HCT116 (cell line): ENCODE measurements around the gene CDH13. TPM values are rescaled to one million over a fixed set of nuclear protein-coding genes. Genes with fewer than 3 reads are reported as not detected.

Experiments used
- ATAC-seq: fragments of 200-7000 bp; cut with Tn5 transposase; 2 replicates; pipeline ENCODE4 v1.9.1; 2020; ENCODE audit warnings: mild to moderate bottlenecking, moderate library complexity
- BruUV-seq: library from RNA; stranded (reverse); fragments of 400-500 nt; replicated peaks from 2 replicates; lab custom pipeline; 2021; lab: Mats Ljungman, UMichigan
- CTCF ChIA-PET: fragments of 300-600 bp; sonication (Branson Sonifier 250); formaldehyde crosslinking; loops from one replicate; lab custom pipeline; 2021; ENCODE audit warnings: antibody characterized with exemption; lab: Charles Lee
- POLR2A ChIA-PET: fragments of 300-600, 350-600 bp; sonication (Branson Sonifier 250); formaldehyde crosslinking; loops from one replicate; lab custom pipeline; 2021; ENCODE audit warnings: antibody characterized with exemption; lab: Charles Lee
- RAD21 ChIA-PET, 2 experiments: fragments of 300-600 bp; sonication (Branson Sonifier 250); formaldehyde crosslinking; loops; one replicate each; lab custom pipeline; 2023; ENCODE audit warnings: low total read pairs in 2 of 2; ENCODE audit not compliant: uncharacterized antibody in 2 of 2, unreplicated experiment in 2 of 2, low non-redundant PET in 1 of 2; lab: Charles Lee
- DNase-seq: peaks from one replicate; pipeline ENCODE4 v3.0.0-alpha.2; 2010; ENCODE audit warnings: low read depth, low spot score
- H2AFZ ChIP-seq: fragments of 200-600 bp; shearing (Covaris generic), sonication (generic); 2 replicates; pipeline ENCODE4 v1.6.1; 2017; ENCODE audit warnings: low read depth, mixed run types, mixed read lengths, antibody characterized with exemption, low read length; ENCODE audit not compliant: poor library complexity, severe bottlenecking
- H3K27ac ChIP-seq: 2 replicates; pipeline ENCODE4 v1.5.1; 2012; ENCODE audit warnings: low read depth, low read length
- H3K27me3 ChIP-seq: fragments of 200-600 bp; sonication (generic); 2 replicates; pipeline ENCODE4 v1.6.1; 2016; ENCODE audit warnings: mixed run types, low read length, mixed read lengths; ENCODE audit not compliant: insufficient read depth
- H3K36me3 ChIP-seq, 2 experiments: fragments of 200-500 bp in 1 of 2; fragments of 200-600 bp in 1 of 2; sonication (Bioruptor generic) in 1 of 2; sonication (generic) in 1 of 2; 2 replicates each; pipeline versions ENCODE4 v1.5.1 to v1.6.1; 2014 to 2016; ENCODE audit warnings: low read length in 2 of 2, inconsistent platforms in 1 of 2, mixed read lengths in 1 of 2, mixed run types in 1 of 2; ENCODE audit not compliant: insufficient read depth in 2 of 2, control insufficient read depth in 1 of 2
- H3K4me1 ChIP-seq, 2 experiments: fragments of 200-600 bp in 1 of 2; sonication (generic) in 1 of 2; 2 replicates each; pipeline versions ENCODE4 v1.5.1 to v1.6.1; 2012 to 2017; ENCODE audit warnings: low read length in 2 of 2, inconsistent platforms in 1 of 2, mild to moderate bottlenecking in 1 of 2, mixed read lengths in 1 of 2, mixed run types in 1 of 2, moderate library complexity in 1 of 2; ENCODE audit not compliant: insufficient read depth in 2 of 2, control insufficient read depth in 1 of 2
- H3K4me2 ChIP-seq: fragments of 200-600 bp; sonication (generic); 2 replicates; pipeline ENCODE4 v1.6.1; 2017; ENCODE audit warnings: mixed run types, low read length, mixed read lengths
- H3K4me3 ChIP-seq, 2 experiments: fragments of 200-600 bp in 1 of 2; sonication (generic) in 1 of 2; replicated peaks in 1 of 2; 2 replicates each; pipeline ENCODE4 v1.5.1; 2011 to 2016; ENCODE audit warnings: low read length in 2 of 2, control low read depth in 1 of 2, low read depth in 1 of 2, mild to moderate bottlenecking in 1 of 2, mixed read lengths in 1 of 2, mixed run types in 1 of 2
- H3K79me2 ChIP-seq: fragments of 200-600 bp; sonication (generic); 2 replicates; pipeline ENCODE4 v1.6.1; 2017; ENCODE audit warnings: mild to moderate bottlenecking, mixed run types, low read length, moderate library complexity, mixed read lengths; ENCODE audit not compliant: insufficient read depth
- H3K9ac ChIP-seq: fragments of 200-600 bp; sonication (generic); 2 replicates; pipeline ENCODE4 v1.6.1; 2016; ENCODE audit warnings: low read length, mixed read lengths
- H3K9me2 ChIP-seq: fragments of 200-600 bp; sonication (generic), shearing (Covaris generic); 2 replicates; pipeline ENCODE4 v1.6.1; 2017; ENCODE audit warnings: mixed run types, mild to moderate bottlenecking, moderate library complexity; ENCODE audit not compliant: insufficient read depth
- H3K9me3 ChIP-seq, 2 experiments: fragments of 200-500 bp in 1 of 2; fragments of 200-600 bp in 1 of 2; sonication (Bioruptor generic) in 1 of 2; sonication (generic) in 1 of 2; 2 replicates each; pipeline ENCODE4 v1.6.1; 2014 to 2017; ENCODE audit warnings: low read length in 2 of 2, mixed read lengths in 2 of 2, inconsistent platforms in 1 of 2, low read depth in 1 of 2, mild to moderate bottlenecking in 1 of 2, mixed run types in 1 of 2, moderate library complexity in 1 of 2; ENCODE audit not compliant: control insufficient read depth in 1 of 2, insufficient read depth in 1 of 2
- H4K20me1 ChIP-seq: fragments of 200-600 bp; sonication (generic), shearing (Covaris generic); 2 replicates; pipeline ENCODE4 v1.6.1; 2017; ENCODE audit warnings: mixed run types, mild to moderate bottlenecking, moderate library complexity; ENCODE audit not compliant: insufficient read depth
- ATF3 ChIP-seq: IDR thresholded peaks from 2 replicates; pipeline ENCODE4 v1.6.1; 2012
- CEBPB ChIP-seq: IDR thresholded peaks from 2 replicates; pipeline ENCODE4 v1.6.1; 2012; ENCODE audit warnings: low read depth
- ELF1 ChIP-seq: IDR thresholded peaks from 2 replicates; pipeline ENCODE4 v1.6.1; 2012; ENCODE audit warnings: low read depth, borderline replicate concordance
- MAX ChIP-seq: IDR thresholded peaks from 2 replicates; pipeline ENCODE4 v1.6.1; 2012
- POLR2A ChIP-seq: IDR thresholded peaks from 2 replicates; pipeline ENCODE4 v1.7.0; 2011; ENCODE audit warnings: borderline replicate concordance; ENCODE audit not compliant: insufficient read depth, insufficient read length; ENCODE audit errors: extremely low read depth
- POLR2AphosphoS5 ChIP-seq: IDR thresholded peaks from 2 replicates; pipeline ENCODE4 v1.6.1; 2011; ENCODE audit warnings: mild to moderate bottlenecking, low read depth, low read length, moderate library complexity
- REST ChIP-seq: IDR thresholded peaks from 2 replicates; pipeline ENCODE4 v1.6.1; 2012; ENCODE audit warnings: low read depth
- SIN3A ChIP-seq: IDR thresholded peaks from 2 replicates; pipeline ENCODE4 v1.6.1; 2012; ENCODE audit warnings: low read depth
- SP1 ChIP-seq: IDR thresholded peaks from 2 replicates; pipeline ENCODE4 v1.6.1; 2012; ENCODE audit warnings: low read depth
- SRF ChIP-seq: IDR thresholded peaks from 2 replicates; pipeline ENCODE4 v1.6.1; 2012; ENCODE audit warnings: low read depth
- TCF7L2 ChIP-seq: IDR thresholded peaks from 2 replicates; pipeline ENCODE4 v1.7.0; 2011; ENCODE audit warnings: borderline replicate concordance, inconsistent platforms; ENCODE audit not compliant: insufficient read depth, insufficient read length; ENCODE audit errors: extremely low read depth
- ZBTB33 ChIP-seq: IDR thresholded peaks from 2 replicates; pipeline ENCODE4 v1.6.1; 2011; ENCODE audit warnings: mild to moderate bottlenecking, low read length, moderate library complexity; ENCODE audit not compliant: insufficient replicate concordance; ENCODE audit errors: extremely low read depth
- ZFX ChIP-seq: fragments of 450-650 bp; IDR thresholded peaks from 2 replicates; pipeline ENCODE4 v1.6.1; 2017
- ZNF274 ChIP-seq: fragments of 200-500 bp; sonication (Bioruptor generic); IDR thresholded peaks from 2 replicates; pipeline ENCODE4 v1.6.1; 2014; ENCODE audit warnings: mild to moderate bottlenecking, low read depth, low read length, inconsistent platforms
- intact Hi-C: fragments of 100-400 bp; cut with micrococcal nuclease; formaldehyde crosslinking; loops from 2 replicates; pipeline ENCODE4 v1.10.0; 2022
- total RNA-seq: library from RNA; stranded (reverse); gene quantifications from one replicate; pipeline ENCODE4 v1.2.1, GENCODE V29; 2021; ENCODE audit not compliant: unreplicated experiment

CDH13 gene
- total RNA-seq, 1 experiment from 2014 or later: not detected

- H3K36me3 ChIP-seq: no peaks in the 10 kb centered on the region
- H3K4me3 ChIP-seq: no peak overlapping the region
- RAD21 ChIA-PET: interaction anchor here in 1 of 2 experiments (0.7 kb wide), 1 partner anchor 724 kb away, joined by 4 read pairs; no protein-coding TSS in a partner anchor
- POLR2A ChIA-PET: no interaction called here
- DNase-seq: no peak
- no peak overlapping the region for H2AFZ ChIP-seq
- intact Hi-C loops: no loop called here
- H3K4me1 ChIP-seq: no peaks in the 10 kb centered on the region
- H3K9ac ChIP-seq: no peak overlapping the region
- BruUV-seq: no TSS peak
- no peaks in the 10 kb centered on the region for H3K9me2 ChIP-seq
- no peaks in the 10 kb centered on the region for H3K9me3 ChIP-seq
- no peaks in the 10 kb centered on the region for H4K20me1 ChIP-seq
- peaks cover 38% of the 10 kb centered on the region for H3K27me3 ChIP-seq
- no peak for ATAC-seq
- H3K4me2 ChIP-seq: no peak overlapping the region
- TF ChIP-seq SP1 (no peak), ZFX (no peak), MAX (no peak), SIN3A (no peak), SRF (no peak), ZNF274 (no peak)
- TF ChIP-seq, all 23 proteins: peak for 0
- no peak overlapping the region for H3K27ac ChIP-seq
- CTCF ChIA-PET: no interaction called here
- H3K79me2 ChIP-seq: no peaks in the 10 kb centered on the region
Measured at GRCh38 chr16:82715160-82715559, 88.4 kb downstream of the CDH13 start.

GRCh38 chr16:82715833-82716232 is 89.1 kb downstream of the CDH13 start:
- Histone ChIP-seq H3K27me3 (peaks cover 38% of the 10 kb centered on the region), H3K4me1 (no peaks in the 10 kb centered on the region), H3K27ac (no peak overlapping the region), H3K4me3 (no peak overlapping the region), H3K36me3 (no peaks in the 10 kb centered on the region), H3K9me3 (no peaks in the 10 kb centered on the region), H3K79me2 (no peaks in the 10 kb centered on the region), H2AFZ (no peak overlapping the region), H4K20me1 (no peaks in the 10 kb centered on the region), H3K9me2 (no peaks in the 10 kb centered on the region), H3K9ac (no peak overlapping the region), H3K4me2 (no peak overlapping the region)
- ATAC-seq (no peak), DNase-seq (no peak)
- intact Hi-C loops: no loop called here
- no TSS peak for BruUV-seq
- ChIA-PET CTCF (no interaction called here), RAD21 (no interaction called here), POLR2A (no interaction called here)
- TF ChIP-seq ATF3 (no peak), ELF1 (no peak), REST (no peak), ZBTB33 (no peak), ZNF274 (no peak), CEBPB (no peak), POLR2AphosphoS5 (no peak), SRF (no peak), POLR2A (no peak), TCF7L2 (no peak)
